Urothelium cell line (cell line): ENCODE results near the gene HMG20A.

Source experiments
- DNase-seq: peaks from one replicate; pipeline ENCODE4 v3.0.0; 2011; ENCODE audit warnings: low spot score, mixed read lengths
- FAIRE-seq: peaks from 2 replicates; lab custom pipeline; 2011; peaks lifted over from hg19 to GRCh38; lab: Jason Lieb, UNC

The HMG20A gene

DNA sequence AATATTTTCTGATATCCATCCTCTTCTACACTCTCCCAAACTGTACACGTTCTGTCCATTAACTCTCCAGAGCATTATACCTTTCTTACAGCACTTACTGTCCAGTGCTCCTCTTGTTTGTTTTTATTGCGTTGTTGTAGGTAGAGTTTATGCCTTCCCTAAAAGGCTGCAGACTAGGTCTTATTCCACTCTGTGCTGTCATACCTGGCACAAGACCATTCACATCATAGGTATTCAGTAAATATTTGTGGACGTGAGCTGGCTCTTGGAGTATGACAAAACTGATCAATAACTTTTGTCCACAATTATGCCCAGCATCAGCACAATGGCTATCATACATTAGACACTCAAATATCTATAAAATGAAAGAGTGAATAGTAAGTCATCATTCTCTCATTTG lies 4.4 kb downstream of the HMG20A start:
- DNase-seq: no peak

DNA sequence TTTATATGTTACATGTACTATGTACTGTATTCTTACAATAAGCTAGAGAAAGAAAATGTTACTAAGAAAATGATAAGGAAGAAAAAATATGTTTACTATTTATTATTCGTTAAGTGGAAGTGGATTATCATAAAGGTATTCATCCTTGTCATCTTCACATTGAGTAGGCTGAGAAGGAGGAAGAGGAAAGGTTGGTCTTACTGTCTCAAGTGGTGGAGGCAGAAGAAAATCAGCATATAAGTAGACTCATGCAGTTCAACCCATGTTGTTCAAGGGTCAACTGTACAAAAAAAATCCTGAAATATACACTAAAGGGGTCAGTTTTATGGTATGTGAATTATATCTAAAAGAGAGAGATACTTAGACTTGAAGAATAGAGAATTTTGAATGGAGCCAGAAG lies 5.7 kb downstream of the HMG20A start:
- DNase-seq: no peak
- no peak for FAIRE-seq

More for the DNA sequence above, 4.4 kb downstream of the HMG20A start:
- no peak for FAIRE-seq

DNA sequence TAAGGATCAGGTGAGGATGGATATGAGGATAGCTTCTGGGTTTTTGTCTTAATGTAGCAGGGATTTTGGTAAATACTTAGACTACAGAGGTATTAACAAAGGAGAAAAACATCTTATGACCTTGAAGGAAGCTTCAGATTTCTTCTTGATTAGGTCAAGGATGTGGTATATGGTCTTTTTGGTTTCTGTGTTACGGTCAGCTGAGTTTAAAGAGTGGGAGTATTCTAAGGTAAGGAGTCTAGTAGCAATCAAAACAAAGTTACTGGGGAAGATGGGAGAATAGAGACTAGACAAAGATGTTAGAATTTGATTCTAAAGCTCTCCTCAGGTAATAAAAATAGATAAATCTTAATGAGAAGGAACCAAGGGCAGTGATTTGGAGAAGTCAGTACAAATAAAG lies 6.2 kb downstream of the HMG20A start:
- FAIRE-seq (no peak), DNase-seq (no peak)

DNA sequence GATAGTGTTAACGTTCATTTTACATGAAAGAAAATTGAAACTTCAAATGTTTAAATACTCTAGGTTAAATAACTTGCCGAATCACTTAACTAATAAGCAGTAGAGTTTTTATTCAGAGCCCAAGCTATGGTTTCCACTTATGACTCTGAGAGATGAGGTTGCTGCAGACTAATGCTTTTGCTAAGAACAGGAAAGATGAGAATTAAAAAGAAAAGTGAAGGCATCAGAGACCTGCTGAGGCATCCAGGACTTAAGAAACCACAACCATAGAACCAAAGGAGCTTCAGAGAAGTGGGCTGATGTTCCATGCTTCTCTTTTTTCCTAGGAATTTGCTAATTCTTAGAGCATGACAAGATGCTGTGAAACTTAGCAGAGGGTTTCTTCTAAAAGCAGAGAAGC lies 9.5 kb downstream of the HMG20A start:
- no peak for FAIRE-seq
- DNase-seq: no peak

DNA sequence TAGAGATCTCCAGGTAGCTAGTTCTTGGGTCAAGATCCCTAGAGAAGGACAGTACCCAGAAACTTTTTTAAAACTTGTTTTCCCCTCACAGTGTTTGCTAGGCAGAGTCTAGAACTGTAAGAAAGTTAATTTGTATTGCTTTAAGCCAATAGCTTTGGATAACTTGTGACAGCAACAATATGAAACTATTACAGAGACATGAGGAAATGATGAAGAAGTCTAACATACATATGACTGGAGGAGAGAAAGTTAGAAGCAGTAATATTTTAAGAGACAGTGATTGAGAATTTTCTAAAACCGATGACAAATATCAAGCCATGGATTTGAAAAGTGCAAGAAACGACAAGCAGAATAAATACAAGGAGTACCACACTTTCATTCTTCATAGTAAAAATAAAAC lies 10.0 kb downstream of the HMG20A start:
- FAIRE-seq (no peak), DNase-seq (no peak)

DNA sequence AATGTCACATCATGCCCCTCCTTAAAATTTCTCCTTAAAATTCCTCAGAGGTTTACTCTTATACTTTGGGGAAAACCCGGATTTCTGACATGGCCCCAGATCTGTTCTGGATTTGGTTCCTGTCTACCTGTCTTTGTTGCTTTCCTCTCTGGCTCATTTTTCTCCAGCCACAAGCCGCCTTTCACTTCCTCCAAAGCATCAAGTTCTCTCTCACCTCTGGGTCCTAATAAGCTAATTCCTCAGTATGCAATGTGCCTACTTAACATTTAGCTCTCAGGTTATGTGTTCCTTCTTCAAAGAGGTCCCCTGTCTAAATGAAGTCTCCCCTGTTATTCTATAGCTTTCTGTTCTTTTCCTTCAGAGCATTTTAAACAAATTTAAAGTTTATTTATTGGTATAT lies 16.1 kb downstream of the HMG20A start:
- no peak for FAIRE-seq
- DNase-seq: no peak

DNA sequence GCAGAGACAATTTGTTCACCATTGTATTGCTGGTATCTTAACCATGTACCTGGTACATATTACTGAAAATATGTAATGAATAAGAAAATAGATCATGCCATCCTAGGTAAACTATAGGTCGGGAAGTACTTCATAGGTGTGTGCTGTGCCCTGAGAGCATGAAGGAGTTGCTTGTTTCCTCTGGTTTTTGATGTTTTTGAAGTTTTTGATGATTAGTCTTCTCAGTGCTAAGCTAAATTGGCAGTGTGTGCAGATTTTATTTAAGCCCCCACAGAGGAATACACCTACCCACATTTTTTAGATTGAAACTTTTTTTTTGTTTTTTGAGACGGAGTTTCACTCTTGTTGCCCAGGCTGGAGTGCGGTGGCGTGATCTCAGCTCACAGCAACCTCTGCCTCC lies 16.6 kb downstream of the HMG20A start:
- no peak for DNase-seq
- FAIRE-seq: no peak

DNA sequence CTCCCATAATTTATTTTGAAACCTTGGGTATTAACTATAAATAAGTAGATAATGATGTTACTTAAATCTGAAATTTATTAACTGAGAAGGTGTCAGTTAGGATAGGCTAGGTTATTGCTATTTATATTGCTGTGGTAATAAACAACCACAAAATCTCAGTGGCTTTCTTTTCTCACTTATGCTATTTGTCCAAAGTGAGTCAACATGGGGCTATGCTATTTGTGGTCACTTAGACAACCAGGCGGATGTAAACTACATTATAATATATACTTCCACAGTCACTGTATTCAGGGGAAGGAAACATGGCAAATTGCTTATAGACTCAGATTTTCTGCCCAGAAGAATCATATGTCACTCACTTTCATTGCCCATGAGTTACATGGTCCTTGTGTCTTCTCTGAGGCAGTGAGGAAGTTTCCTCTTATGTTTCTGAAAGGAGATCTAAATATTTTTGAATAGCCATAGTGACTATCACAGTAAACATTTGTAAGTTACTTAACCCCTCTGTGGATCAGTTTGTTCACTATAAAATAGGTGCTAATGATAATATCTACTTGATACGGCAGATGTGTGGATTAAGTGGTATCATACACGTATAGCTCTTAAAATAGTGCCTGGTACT lies 19.8 kb downstream of the HMG20A start:
- FAIRE-seq (no peak), DNase-seq (no peak)

DNA sequence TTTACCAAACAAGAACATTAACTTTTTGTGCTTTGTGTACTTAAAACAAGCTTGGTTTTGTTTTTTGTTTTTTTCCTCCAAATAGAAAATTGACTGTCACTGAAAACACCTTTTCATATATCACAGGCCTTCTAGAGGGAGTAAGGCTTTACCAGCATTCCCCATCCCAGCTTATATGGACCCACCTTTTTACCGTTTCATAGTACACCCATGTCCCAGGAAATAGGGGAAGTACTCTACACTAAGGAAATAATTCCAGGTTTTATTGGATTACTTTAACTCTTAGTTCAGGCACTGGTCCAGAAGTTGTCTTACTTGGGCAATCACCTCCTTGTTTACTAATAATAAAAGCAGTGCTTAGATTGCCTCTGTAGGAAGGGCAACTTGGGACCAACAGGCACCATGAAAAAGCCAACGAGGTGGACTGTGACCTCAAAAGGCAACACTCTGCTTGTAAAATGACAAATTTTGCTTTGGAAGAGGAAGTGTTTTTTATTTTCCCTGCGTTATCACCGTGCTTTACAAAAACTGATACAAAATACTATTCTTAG lies 26.2 kb downstream of the HMG20A start:
- DNase-seq: no peak
- FAIRE-seq: no peak

DNA sequence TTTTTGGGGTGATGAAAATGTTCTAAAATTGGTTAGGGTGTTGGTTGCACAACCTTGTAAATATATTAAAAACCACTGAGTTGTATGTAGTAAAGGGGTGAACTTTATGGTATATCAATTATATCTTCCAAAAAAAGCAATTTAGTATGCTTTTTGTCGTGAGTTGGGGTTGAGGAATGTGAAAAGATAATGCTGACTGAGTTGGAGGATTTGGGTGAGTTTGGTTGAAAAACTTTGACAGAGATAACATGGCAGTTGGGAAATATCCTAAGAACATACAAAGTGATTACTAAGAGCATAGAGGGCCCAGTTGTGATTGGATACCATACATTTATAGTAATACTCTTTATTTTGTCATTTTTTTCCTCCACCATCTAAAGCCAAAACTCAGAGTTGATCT lies 33.6 kb downstream of the HMG20A start:
- FAIRE-seq: no peak
- DNase-seq: no peak

DNA sequence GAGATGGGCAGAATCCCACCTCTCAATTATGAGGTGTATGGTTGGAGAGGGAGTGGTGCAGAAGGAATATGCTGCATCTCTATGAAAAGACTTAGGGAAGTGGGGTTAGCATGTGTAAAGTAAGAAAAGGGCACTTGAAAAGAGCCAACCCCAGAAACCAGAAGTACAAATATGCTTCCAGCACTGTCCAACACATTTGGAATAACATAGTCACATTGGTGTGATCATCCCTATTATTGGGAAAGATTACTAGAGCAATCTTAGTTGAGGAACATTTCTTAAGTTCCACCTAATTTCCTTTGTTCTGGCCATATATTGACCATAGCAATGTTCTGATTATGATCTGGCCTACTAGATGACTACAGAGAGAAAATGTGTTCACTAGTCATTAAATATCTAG lies 34.3 kb downstream of the HMG20A start:
- DNase-seq: no peak
- no peak for FAIRE-seq

DNA sequence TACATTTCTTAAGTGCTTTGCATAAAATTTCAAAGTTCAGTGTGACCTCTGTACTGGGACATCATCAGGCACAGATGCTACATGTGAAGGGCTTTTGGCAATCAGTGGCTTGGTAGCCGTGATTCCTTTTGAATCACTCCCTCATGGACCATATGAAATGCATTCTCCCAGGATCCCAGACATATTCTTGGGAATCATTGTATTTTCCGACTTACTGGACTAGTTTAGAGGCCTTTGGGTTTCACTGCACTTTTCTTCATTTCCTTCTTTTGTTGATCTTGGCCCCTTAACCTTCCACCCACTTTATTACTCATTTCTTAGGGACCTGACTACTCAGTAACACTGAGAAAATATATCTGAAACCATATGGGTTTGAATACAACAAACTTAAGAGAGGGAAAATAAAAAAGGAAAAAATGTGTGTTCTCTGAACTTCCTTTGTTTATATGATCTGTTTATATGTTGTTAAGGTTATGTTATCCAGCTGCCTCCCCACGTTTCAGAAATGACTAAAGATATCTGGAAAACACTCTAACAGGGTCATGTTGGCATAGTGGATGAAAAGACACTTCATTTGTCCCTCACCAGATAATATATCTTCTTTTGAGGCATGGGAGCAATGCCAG lies 35.1 kb downstream of the HMG20A start:
- DNase-seq (no peak), FAIRE-seq (no peak)

DNA sequence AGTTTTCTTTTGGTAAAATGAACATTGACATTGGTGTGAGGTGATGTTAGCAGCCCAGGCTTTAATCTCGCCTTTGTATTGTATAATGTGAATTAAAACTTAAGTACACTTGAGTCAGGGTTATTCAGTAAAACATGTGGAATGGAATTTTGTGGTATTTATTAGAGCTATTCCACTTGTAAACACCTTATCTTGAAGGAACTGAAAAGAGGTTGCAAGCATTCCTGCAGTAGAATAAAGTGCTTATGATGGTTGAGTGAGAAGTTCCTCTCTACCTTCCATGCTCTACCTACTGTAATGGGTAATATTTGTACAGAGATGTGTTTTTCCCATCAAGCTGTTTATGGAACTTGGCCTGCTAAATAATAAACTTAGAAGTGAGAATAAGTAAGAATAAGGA lies 36.1 kb downstream of the HMG20A start:
- DNase-seq: no peak
- FAIRE-seq: no peak

DNA sequence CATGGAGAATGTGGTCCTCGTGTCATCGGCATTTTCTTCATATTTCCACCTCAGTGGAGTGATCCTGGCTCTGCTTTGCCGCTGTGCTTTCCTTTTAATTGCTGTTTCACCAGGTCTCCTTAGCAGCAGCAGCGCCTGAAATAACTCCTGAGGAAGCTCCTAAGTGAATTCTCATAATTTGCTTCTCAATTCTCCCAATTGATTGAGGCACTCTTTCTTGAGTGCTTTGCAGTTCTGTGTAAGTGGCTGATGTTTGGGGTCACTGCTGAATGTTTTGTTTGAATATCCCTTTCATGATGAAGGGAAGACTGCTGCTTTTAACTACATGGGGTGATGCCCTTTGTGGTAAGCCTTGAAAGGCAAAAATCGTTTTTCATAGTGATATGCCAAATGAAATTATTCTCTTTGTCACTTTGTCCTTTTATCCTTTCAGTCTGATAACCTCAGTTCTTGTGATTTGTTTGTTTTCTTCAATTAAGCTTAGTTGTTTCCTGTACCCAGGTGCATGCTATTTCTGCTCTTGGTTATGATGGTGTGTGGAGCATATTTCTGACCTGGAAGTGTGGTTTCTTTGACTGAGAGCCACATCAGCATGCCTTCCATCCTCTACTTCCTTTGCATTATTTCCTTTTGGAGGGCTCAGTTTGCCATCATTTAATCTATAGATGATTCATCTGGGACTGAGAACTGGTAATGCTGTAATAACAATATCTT lies 36.7 kb downstream of the HMG20A start:
- DNase-seq (no peak), FAIRE-seq (no peak)

DNA sequence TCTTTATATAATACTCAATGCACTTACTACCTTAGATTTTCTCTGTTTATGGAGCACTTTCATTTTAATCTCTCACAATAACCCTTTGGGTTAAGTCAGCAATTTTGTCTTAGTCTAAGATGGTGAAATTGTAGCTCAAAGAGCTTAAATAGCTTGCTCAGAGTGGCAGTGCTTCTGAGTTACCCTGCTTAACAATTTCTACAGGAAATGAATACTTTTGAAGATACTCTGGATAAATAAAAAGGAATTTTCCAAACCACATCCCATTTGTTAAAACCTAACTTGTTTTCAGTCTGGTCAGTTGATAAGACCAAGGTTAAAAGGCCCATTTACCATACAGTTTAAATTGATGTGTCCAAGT lies 37.2 kb downstream of the HMG20A start:
- DNase-seq (no peak), FAIRE-seq (no peak)

DNA sequence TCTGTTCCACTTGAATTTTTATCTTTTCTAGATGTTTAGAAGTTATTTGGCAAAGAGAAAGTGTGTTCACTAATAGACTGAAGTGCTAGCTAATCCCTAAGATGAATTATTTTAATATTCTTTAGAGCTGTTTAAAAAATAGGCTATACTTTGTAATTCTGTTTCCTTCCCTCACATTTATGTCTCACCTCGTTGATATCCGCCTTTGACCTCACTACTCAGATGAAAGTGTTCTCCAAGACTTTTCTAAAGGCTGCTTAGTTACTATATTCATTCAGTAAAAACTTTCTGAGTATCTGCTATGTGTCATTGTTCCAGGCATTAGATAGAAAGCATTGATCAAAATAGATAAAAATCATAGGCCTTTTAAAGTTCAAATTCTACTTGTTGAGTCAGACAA lies 38.3 kb downstream of the HMG20A start:
- FAIRE-seq: no peak
- no peak for DNase-seq

DNA sequence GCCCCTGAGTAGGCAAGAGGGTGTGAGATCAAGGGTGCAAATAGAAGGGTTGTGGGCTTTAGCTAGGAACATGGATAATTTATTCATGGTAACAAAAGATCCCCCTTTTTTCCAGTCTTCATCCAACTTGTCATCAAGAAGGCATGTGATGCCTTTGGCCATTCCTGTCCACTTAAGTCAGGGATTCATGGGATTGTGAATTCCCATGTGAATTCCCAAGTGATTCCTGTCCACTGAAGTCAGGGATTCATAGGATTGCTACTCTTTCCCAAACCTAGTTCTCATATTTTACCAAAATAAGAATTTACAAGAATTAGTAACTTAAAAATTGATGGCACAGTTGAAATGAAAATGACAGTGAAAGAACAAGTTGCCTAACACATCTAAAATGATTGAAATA lies 40.8 kb downstream of the HMG20A start:
- DNase-seq (no peak), FAIRE-seq (no peak)

DNA sequence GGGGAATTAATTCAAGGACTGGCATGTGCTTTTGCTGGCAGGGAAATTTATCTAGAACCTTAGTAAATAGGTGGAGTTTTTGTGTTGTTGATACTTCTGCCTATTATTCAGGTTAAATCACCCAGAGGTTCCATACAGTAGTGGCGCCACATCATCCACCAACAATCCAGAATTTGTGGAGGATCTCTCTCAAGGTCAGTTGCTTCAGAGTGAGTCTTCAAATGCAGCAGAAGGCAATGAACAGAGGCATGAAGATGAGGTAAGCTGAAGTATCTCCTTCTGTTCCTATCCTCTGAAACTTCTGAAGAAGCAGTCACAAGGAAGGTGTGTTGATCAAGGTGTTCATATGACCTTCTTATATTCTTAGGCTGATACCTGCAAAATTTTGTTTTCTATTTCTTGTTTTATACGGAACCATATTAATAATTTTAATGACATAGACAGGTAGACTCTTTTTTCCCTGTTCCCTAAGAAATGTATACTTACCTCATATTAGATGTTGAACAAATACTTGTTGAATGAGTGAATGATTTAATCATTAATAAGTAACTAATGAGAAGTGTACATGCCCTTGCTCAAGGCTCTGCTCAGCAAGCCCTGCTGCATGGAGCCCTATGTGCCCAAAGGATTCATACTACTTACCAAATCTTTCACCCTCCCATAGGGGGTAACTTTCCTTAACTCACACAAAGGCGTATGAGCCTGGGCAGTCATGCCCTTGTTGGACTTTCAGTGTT lies 43.6 kb downstream of the HMG20A start:
- no peak for DNase-seq
- FAIRE-seq: no peak

DNA sequence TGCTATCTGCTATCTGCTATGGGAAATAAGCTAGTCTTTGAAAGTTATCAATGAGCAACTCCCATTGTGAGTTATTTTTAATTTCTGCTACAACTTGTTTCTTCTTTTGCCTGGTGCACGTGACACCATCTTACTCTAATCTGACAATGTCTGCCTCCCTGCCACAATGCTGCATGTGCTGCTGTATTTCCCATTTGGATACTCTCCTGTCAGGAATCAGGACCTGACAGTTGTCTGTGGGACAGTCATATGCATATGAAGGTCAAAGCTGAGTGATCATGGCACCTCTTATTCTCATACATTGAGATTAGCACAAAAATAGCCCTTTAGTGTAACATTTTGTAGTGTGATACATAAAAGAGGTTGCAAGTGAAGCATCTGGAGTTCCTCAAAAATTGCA lies 45.8 kb downstream of the HMG20A start:
- FAIRE-seq (no peak), DNase-seq (no peak)

DNA sequence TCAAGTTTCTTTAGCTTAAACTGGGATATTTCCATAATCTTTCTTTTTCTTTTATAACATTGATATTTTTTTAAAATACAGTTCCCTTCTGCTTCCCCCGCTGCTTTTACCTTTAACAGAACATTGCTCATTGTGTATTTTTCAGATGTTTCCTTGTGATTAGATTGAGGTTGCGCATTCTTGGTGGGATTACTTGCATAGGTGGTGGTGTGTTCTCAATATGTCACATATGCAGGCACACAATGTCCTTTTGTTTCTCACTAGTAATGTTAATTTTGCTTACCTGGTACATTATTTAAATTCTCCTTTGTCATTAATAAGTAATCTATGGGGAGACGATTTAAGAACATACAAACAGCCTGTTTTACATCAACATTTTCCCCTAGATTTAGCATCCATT lies 48.2 kb downstream of the HMG20A start:
- FAIRE-seq: no peak

DNA sequence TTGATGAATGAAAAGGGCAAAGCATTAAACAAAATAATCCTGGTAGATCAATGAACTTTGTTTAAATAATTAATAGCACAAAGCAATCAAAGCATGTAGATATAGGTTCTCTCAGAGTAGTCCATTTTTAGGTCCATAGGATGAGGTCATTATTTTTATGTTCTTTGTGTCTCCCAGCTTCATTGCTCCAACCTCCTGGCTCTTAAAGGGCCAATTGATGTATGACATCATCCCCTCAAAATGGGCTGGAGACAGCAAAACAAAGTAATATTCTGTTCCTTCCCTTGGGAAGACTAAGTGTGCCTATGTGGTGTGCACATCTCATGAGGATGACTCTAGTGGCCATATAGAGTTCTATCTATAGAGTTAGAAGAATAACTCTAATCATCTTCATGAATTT lies 49.5 kb downstream of the HMG20A start:
- no peak for FAIRE-seq
- DNase-seq: no peak

More for the DNA sequence above, 48.2 kb downstream of the HMG20A start:
- DNase-seq: no peak

DNA sequence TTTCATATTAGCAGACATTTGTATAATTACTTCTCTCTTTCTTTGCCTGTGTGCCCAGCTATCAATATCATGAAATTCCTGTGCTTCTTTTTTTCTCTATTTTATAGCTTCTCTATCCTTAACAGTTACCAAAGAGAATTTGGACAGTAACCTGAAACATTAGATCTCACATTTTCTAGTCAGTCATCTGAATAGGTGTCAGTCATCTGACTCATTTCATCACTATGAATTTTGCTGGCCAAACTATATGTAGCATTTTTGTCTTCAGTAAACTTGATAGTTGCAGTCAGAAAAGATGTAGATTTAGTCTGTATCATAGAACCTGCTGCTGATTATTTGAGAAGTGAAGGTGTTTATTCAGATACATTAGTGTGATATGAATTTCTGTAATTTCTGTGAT lies 52.6 kb downstream of the HMG20A start:
- DNase-seq (no peak), FAIRE-seq (no peak)
